ENCODE data around the gene NELL2. TPM values are rescaled to one million over a fixed set of nuclear protein-coding genes. Genes with fewer than 3 reads are reported as not detected.

Gene NELL2
- polyA plus RNA-seq, 3 donors = 0.09 to 0.98 (median 0.39) TPM

GRCh38 chr12:44500423-44500822, 375.7 kb downstream of the NELL2 start:
- Mint-ChIP-seq H3K4me3 (no peak overlapping the region), H3K36me3 (no peaks in the 10 kb centered on the region), H3K27ac (no peak overlapping the region), H3K9me3 (peaks cover 0 to 19% (median 11%) of the 10 kb centered on the region in 7 donors), H3K4me1 (no peaks in the 10 kb centered on the region), H3K27me3 (ENCODE audit: low read depth in 3 of 3) (peaks cover 0 to 2% (median 0%) of the 10 kb centered on the region in 3 donors)
- Histone ChIP-seq H3K27me3 (ENCODE audit: control insufficient read depth in 2 of 2, insufficient read depth in 2 of 2, low read length in 2 of 2) (no peaks in the 10 kb centered on the region), H3K4me2 (replicated peaks; ENCODE audit: extremely low read depth, low read length, poor library complexity, severe bottlenecking) (no peak overlapping the region), H3K36me3 (replicated peaks in 1 of 2; ENCODE audit: control insufficient read depth in 1 of 2, insufficient read depth in 2 of 2, low read length in 2 of 2) (no peaks in the 10 kb centered on the region), H4K20me1 (ENCODE audit: insufficient read depth, low read length) (no peaks in the 10 kb centered on the region), H3K4me3 (replicated peaks in 1 of 3; ENCODE audit: low read depth in 2 of 3, low read length in 3 of 3) (no peak overlapping the region), H3K4me1 (ENCODE audit: control insufficient read depth in 1 of 2, insufficient read depth in 2 of 2, low read length in 2 of 2) (no peaks in the 10 kb centered on the region), H3K27ac (ENCODE audit: low read depth in 1 of 2, low read length in 2 of 2) (no peak overlapping the region), H3K79me2 (ENCODE audit: insufficient read depth, low read length) (no peaks in the 10 kb centered on the region), H3K9me3 (replicated peaks in 1 of 2; ENCODE audit: control insufficient read depth in 1 of 2, insufficient read depth in 1 of 2, low read length in 2 of 2) (peaks cover 21 to 25% of the 10 kb centered on the region in 2 donors), H2AFZ (ENCODE audit: insufficient read depth, low read depth, low read length, poor library complexity, severe bottlenecking) (no peak overlapping the region), H3K9ac (ENCODE audit: insufficient read depth, low read length, poor library complexity, severe bottlenecking) (no peak overlapping the region)
- intact Hi-C loops (cut with micrococcal nuclease) = no loop called here
- DNase-seq = no peak
- WGBS (ENCODE audit: insufficient coverage) = 94% methylated on average over 23 of the region's 24 CpGs
- TF ChIP-seq, protein P1, sequence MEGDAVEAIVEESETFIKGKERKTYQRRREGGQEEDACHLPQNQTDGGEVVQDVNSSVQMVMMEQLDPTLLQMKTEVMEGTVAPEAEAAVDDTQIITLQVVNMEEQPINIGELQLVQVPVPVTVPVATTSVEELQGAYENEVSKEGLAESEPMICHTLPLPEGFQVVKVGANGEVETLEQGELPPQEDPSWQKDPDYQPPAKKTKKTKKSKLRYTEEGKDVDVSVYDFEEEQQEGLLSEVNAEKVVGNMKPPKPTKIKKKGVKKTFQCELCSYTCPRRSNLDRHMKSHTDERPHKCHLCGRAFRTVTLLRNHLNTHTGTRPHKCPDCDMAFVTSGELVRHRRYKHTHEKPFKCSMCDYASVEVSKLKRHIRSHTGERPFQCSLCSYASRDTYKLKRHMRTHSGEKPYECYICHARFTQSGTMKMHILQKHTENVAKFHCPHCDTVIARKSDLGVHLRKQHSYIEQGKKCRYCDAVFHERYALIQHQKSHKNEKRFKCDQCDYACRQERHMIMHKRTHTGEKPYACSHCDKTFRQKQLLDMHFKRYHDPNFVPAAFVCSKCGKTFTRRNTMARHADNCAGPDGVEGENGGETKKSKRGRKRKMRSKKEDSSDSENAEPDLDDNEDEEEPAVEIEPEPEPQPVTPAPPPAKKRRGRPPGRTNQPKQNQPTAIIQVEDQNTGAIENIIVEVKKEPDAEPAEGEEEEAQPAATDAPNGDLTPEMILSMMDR (IDR thresholded peaks at IDR 0.05) = no peak

DNA sequence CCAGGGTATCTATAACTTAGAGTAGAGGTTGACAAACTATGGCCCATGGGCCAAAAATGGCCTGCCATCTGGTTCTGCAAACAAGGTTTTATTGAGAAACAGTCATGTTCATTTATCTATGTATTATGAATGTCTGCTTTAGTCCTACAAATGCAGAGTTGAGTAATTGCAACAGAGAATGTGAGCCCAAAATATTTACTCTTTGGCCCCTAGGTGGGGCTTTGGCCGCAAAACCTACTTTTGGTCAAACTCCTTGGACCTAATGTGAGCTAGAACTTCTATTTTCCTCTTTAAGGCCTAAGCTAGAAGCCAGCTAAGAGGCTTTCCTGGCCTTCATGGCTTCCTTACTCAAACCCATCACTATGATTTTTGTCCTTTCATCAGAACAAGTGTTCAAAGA, 379.1 kb downstream of the NELL2 start:
- H3K4me3 ChIP-seq (replicated peaks in 1 of 3; ENCODE audit: low read depth in 2 of 3, low read length in 3 of 3) = no peak overlapping the region
- no peak overlapping the region for H3K27ac ChIP-seq (ENCODE audit: low read depth in 1 of 2, low read length in 2 of 2)
- intact Hi-C loops (cut with micrococcal nuclease) = no loop called here
- WGBS (ENCODE audit: insufficient coverage) = 71% methylated on average over 1 of the region's 1 CpG
- H3K36me3 ChIP-seq (replicated peaks in 1 of 2; ENCODE audit: control insufficient read depth in 1 of 2, insufficient read depth in 2 of 2, low read length in 2 of 2) = no peaks in the 10 kb centered on the region
- Mint-ChIP-seq H3K36me3 (no peaks in the 10 kb centered on the region), H3K27ac (no peak overlapping the region), H3K4me1 (no peaks in the 10 kb centered on the region), H3K9me3 (peaks cover 0 to 25% (median 15%) of the 10 kb centered on the region in 7 donors), H3K27me3 (ENCODE audit: low read depth in 3 of 3) (peaks cover 0 to 2% (median 0%) of the 10 kb centered on the region in 3 donors), H3K4me3 (no peak overlapping the region)
- H3K9ac ChIP-seq (ENCODE audit: insufficient read depth, low read length, poor library complexity, severe bottlenecking) = no peak overlapping the region
- no peak overlapping the region for H2AFZ ChIP-seq (ENCODE audit: insufficient read depth, low read depth, low read length, poor library complexity, severe bottlenecking)
- H3K27me3 ChIP-seq (ENCODE audit: control insufficient read depth in 2 of 2, insufficient read depth in 2 of 2, low read length in 2 of 2) = no peaks in the 10 kb centered on the region
- no peak for DNase-seq
- TF ChIP-seq, protein P1 (IDR thresholded peaks at IDR 0.05) = no peak
- H4K20me1 ChIP-seq (ENCODE audit: insufficient read depth, low read length) = no peaks in the 10 kb centered on the region
- no peak overlapping the region for H3K4me2 ChIP-seq (replicated peaks; ENCODE audit: extremely low read depth, low read length, poor library complexity, severe bottlenecking)
- H3K4me1 ChIP-seq (ENCODE audit: control insufficient read depth in 1 of 2, insufficient read depth in 2 of 2, low read length in 2 of 2) = no peaks in the 10 kb centered on the region
- H3K79me2 ChIP-seq (ENCODE audit: insufficient read depth, low read length) = no peaks in the 10 kb centered on the region
- peaks cover 29 to 30% of the 10 kb centered on the region in 2 donors for H3K9me3 ChIP-seq (replicated peaks in 1 of 2; ENCODE audit: control insufficient read depth in 1 of 2, insufficient read depth in 1 of 2, low read length in 2 of 2)

Measured in CD14-positive monocyte (primary cell).